Trophoblast cell (in vitro differentiated cells and primary cell): Measurements from ENCODE around the gene HIPK2.

Experiments used
- DNase-seq, 2 donors: peaks; one replicate each; pipeline ENCODE4 v3.0.0-alpha.2; 2016
- H2AFZ ChIP-seq: 2 replicates; pipeline ENCODE4 v1.6.1; 2013; ENCODE audit warnings: low read length, moderate library complexity, mild to moderate bottlenecking; ENCODE audit not compliant: insufficient read depth, poor library complexity
- H2AK5ac ChIP-seq: 2 replicates; pipeline ENCODE4 v1.6.1; 2013; ENCODE audit warnings: mild to moderate bottlenecking, low read length
- H2BK120ac ChIP-seq: 2 replicates; pipeline ENCODE4 v1.6.1; 2013; ENCODE audit warnings: low read length, mild to moderate bottlenecking, moderate library complexity; ENCODE audit not compliant: insufficient read depth, poor library complexity
- H2BK12ac ChIP-seq: 2 replicates; pipeline ENCODE4 v1.6.1; 2013; ENCODE audit warnings: mild to moderate bottlenecking, low read length, moderate library complexity
- H2BK5ac ChIP-seq: 2 replicates; pipeline ENCODE4 v1.6.1; 2013; ENCODE audit warnings: low read length, low read depth, moderate library complexity, mild to moderate bottlenecking; ENCODE audit not compliant: poor library complexity
- H3K14ac ChIP-seq: 2 replicates; pipeline ENCODE4 v1.6.1; 2013; ENCODE audit warnings: mild to moderate bottlenecking, low read length
- H3K18ac ChIP-seq: 2 replicates; pipeline ENCODE4 v1.6.1; 2013; ENCODE audit warnings: mild to moderate bottlenecking, low read length
- H3K23ac ChIP-seq: 2 replicates; pipeline ENCODE4 v1.6.1; 2013; ENCODE audit warnings: low read length
- H3K27ac ChIP-seq: 2 replicates; pipeline ENCODE4 v1.5.1; 2013; ENCODE audit warnings: low read depth, mild to moderate bottlenecking, inconsistent platforms, low read length, moderate library complexity
- H3K27me3 ChIP-seq: 2 replicates; pipeline ENCODE4 v1.6.1; 2013; ENCODE audit warnings: inconsistent platforms, mild to moderate bottlenecking, low read length, moderate library complexity; ENCODE audit not compliant: insufficient read depth
- H3K36me3 ChIP-seq, 2 experiments: 1 replicate in 1 of 2; 2 replicates in 1 of 2; pipeline ENCODE4 v1.6.1; 2013; ENCODE audit warnings: low read length in 2 of 2, mild to moderate bottlenecking in 2 of 2, moderate library complexity in 1 of 2; ENCODE audit not compliant: insufficient read depth in 2 of 2, control insufficient read depth in 1 of 2
- H3K4ac ChIP-seq: 2 replicates; pipeline ENCODE4 v1.6.1; 2013; ENCODE audit warnings: low read depth, mild to moderate bottlenecking, low read length, moderate library complexity
- H3K4me1 ChIP-seq, 2 experiments: 1 replicate in 1 of 2; 2 replicates in 1 of 2; pipeline ENCODE4 v1.6.1; 2013; ENCODE audit warnings: low read length in 2 of 2, mild to moderate bottlenecking in 2 of 2, moderate library complexity in 1 of 2; ENCODE audit not compliant: insufficient read depth in 2 of 2, control insufficient read depth in 1 of 2
- H3K4me2 ChIP-seq: 2 replicates; pipeline ENCODE4 v1.6.1; 2013; ENCODE audit warnings: inconsistent platforms, mild to moderate bottlenecking, low read length, moderate library complexity
- H3K4me3 ChIP-seq: 2 replicates; pipeline ENCODE4 v1.5.1; 2013; ENCODE audit warnings: mild to moderate bottlenecking, low read depth, low read length, inconsistent platforms
- H3K79me1 ChIP-seq: one replicate; pipeline ENCODE4 v1.6.1; 2013; ENCODE audit warnings: low read length
- H3K79me2 ChIP-seq: 2 replicates; pipeline ENCODE4 v1.6.1; 2013; ENCODE audit warnings: low read length, mild to moderate bottlenecking; ENCODE audit not compliant: control insufficient read depth, insufficient read depth, poor library complexity
- H3K9ac ChIP-seq: 2 replicates; pipeline ENCODE4 v1.6.1; 2013; ENCODE audit warnings: mild to moderate bottlenecking, low read length
- H3K9me3 ChIP-seq: 2 replicates; pipeline ENCODE4 v1.6.1; 2013; ENCODE audit warnings: low read depth, mild to moderate bottlenecking, control low read depth, inconsistent platforms, low read length; ENCODE audit not compliant: insufficient read depth
- H4K12ac ChIP-seq: 2 replicates; pipeline ENCODE4 v1.6.1; 2013; ENCODE audit warnings: low read depth, mild to moderate bottlenecking, low read length, moderate library complexity
- H4K8ac ChIP-seq: 2 replicates; pipeline ENCODE4 v1.6.1; 2013; ENCODE audit warnings: low read depth, mild to moderate bottlenecking, low read length, moderate library complexity
- H4K91ac ChIP-seq: one replicate; pipeline ENCODE4 v1.6.1; 2013; ENCODE audit warnings: low read depth, mild to moderate bottlenecking, low read length, moderate library complexity
- WGBS: extraction: QIAGEN DNeasy Blood & Tissue Kit; methylation state at CpG from one replicate; pipeline ENCODE4 v1.1.7; 2013; ENCODE audit warnings: missing lambda C conversion rate; ENCODE audit not compliant: insufficient read length, insufficient coverage; ENCODE audit errors: extremely low coverage; 5-methylcytosine and 5-hydroxymethylcytosine counted together

The HIPK2 gene

DNA sequence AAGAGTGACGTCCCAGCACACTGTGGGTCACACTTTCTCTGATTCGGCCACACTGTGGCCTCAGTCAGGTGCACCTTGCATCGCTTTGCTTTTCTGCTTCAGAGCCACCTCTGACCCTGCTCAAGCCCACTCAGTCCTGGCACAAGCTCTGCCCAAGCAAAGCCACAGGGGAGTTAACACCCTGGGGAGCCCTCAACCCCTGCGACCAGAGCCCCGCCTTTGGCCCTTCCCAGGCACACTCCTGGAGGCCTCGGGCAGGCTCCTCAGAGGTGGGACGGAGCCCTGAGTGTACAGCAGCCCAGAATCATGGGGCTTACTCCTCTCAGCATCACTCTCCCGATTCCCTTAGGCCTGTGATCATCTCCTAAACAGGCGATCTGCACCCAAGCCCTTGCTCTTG, 71.0 kb downstream of the HIPK2 start:
- DNase-seq, result no peak
- no CpG with 5 or more reads among the region's 9 CpGs for WGBS
- no peak overlapping the region for H2BK12ac ChIP-seq

DNA sequence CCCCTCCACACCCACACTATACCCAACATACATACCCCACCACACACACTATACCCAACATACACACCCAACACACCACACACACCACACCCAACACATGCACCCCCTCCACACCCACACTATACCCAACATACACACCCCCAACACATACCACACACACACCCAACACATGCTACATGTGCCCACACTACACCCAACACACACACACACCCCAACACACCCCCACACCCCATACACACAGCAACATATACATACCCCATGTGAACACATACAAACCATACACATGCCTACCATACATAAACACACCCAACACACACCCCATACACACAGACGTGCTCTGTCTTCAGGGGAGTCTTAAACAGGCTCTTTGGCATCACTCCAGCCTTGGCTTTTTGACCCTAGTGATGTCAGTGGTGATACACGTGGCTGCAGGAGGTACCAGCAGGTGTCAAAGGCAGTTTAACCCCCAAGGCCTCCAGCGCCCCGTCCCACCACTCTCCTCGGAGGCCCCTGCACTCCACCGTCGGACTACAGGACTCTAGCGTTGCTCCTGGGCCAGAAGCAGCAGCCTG, 73.4 kb downstream of the HIPK2 start:
- H2AK5ac ChIP-seq, result no peak overlapping the region
- no peak overlapping the region for H2BK5ac ChIP-seq
- H3K9me3 ChIP-seq, result no peaks in the 10 kb centered on the region
- no peak overlapping the region for H3K14ac ChIP-seq
- no peak overlapping the region for H4K8ac ChIP-seq
- no CpG with 5 or more reads among the region's 8 CpGs for WGBS
- H4K12ac ChIP-seq, result no peak overlapping the region
- H3K4ac ChIP-seq, result no peak overlapping the region
- no peak overlapping the region for H2AFZ ChIP-seq
- H2BK120ac ChIP-seq, result no peak overlapping the region
- H3K23ac ChIP-seq, result no peak overlapping the region
- H3K79me1 ChIP-seq, result no peaks in the 10 kb centered on the region
- H3K18ac ChIP-seq, result no peak overlapping the region
- no peak overlapping the region for H3K9ac ChIP-seq
- no peak overlapping the region for H3K4me2 ChIP-seq
- H4K91ac ChIP-seq, result no peak overlapping the region
- no peak overlapping the region for H2BK12ac ChIP-seq
- H3K4me1 ChIP-seq, result no peaks in the 10 kb centered on the region
- H3K79me2 ChIP-seq, result no peaks in the 10 kb centered on the region
- no peak overlapping the region for H3K27ac ChIP-seq
- DNase-seq, result no peak
- no peaks in the 10 kb centered on the region for H3K36me3 ChIP-seq
- H3K4me3 ChIP-seq, result no peak overlapping the region
- no peaks in the 10 kb centered on the region for H3K27me3 ChIP-seq

More for the DNA sequence above, 71.0 kb downstream of the HIPK2 start:
- H3K4me1 ChIP-seq, result no peaks in the 10 kb centered on the region
- no peaks in the 10 kb centered on the region for H3K79me2 ChIP-seq
- no peak overlapping the region for H2AFZ ChIP-seq
- no peaks in the 10 kb centered on the region for H3K36me3 ChIP-seq
- no peak overlapping the region for H3K4me3 ChIP-seq
- H3K4ac ChIP-seq, result no peak overlapping the region
- H3K27me3 ChIP-seq, result no peaks in the 10 kb centered on the region
- H2BK5ac ChIP-seq, result no peak overlapping the region
- H3K9ac ChIP-seq, result no peak overlapping the region
- no peak overlapping the region for H2BK120ac ChIP-seq
- no peak overlapping the region for H4K12ac ChIP-seq
- no peaks in the 10 kb centered on the region for H3K79me1 ChIP-seq
- H4K91ac ChIP-seq, result no peak overlapping the region
- H3K23ac ChIP-seq, result no peak overlapping the region
- no peak overlapping the region for H2AK5ac ChIP-seq
- no peak overlapping the region for H3K27ac ChIP-seq
- no peak overlapping the region for H3K18ac ChIP-seq
- no peak overlapping the region for H3K4me2 ChIP-seq
- no peaks in the 10 kb centered on the region for H3K9me3 ChIP-seq
- no peak overlapping the region for H3K14ac ChIP-seq
- H4K8ac ChIP-seq, result no peak overlapping the region

GRCh38 chr7:139703487-139704307, 74.1 kb downstream of the HIPK2 start:
- H3K27ac ChIP-seq, result no peak overlapping the region
- no peak overlapping the region for H3K4me2 ChIP-seq
- no peak overlapping the region for H4K8ac ChIP-seq
- H3K79me2 ChIP-seq, result no peaks in the 10 kb centered on the region
- WGBS, result 100% methylated on average over 1 of the region's 5 CpGs
- H2AFZ ChIP-seq, result no peak overlapping the region
- H2BK120ac ChIP-seq, result no peak overlapping the region
- no peak overlapping the region for H3K18ac ChIP-seq
- no peak overlapping the region for H2BK5ac ChIP-seq
- no peak overlapping the region for H3K4me3 ChIP-seq
- no peaks in the 10 kb centered on the region for H3K27me3 ChIP-seq
- H3K9ac ChIP-seq, result no peak overlapping the region
- H4K91ac ChIP-seq, result no peak overlapping the region
- H3K23ac ChIP-seq, result no peak overlapping the region
- H2AK5ac ChIP-seq, result no peak overlapping the region
- no peaks in the 10 kb centered on the region for H3K4me1 ChIP-seq
- no peak overlapping the region for H3K4ac ChIP-seq
- no peak overlapping the region for H2BK12ac ChIP-seq
- no peak overlapping the region for H3K14ac ChIP-seq
- no peaks in the 10 kb centered on the region for H3K9me3 ChIP-seq
- H3K36me3 ChIP-seq, result no peaks in the 10 kb centered on the region
- DNase-seq, result no peak
- no peak overlapping the region for H4K12ac ChIP-seq
- H3K79me1 ChIP-seq, result no peaks in the 10 kb centered on the region

GRCh38 chr7:139702811-139703486, 74.8 kb downstream of the HIPK2 start:
- no peak overlapping the region for H2AK5ac ChIP-seq
- H3K27ac ChIP-seq, result no peak overlapping the region
- no peak overlapping the region for H4K91ac ChIP-seq
- no peak overlapping the region for H3K9ac ChIP-seq
- DNase-seq, result no peak
- no peak overlapping the region for H3K4me2 ChIP-seq
- no CpG with 5 or more reads among the region's 10 CpGs for WGBS
- H2BK120ac ChIP-seq, result no peak overlapping the region
- H3K27me3 ChIP-seq, result no peaks in the 10 kb centered on the region
- H2AFZ ChIP-seq, result no peak overlapping the region
- H3K9me3 ChIP-seq, result no peaks in the 10 kb centered on the region
- H3K4me3 ChIP-seq, result no peak overlapping the region
- H3K23ac ChIP-seq, result no peak overlapping the region
- H3K18ac ChIP-seq, result no peak overlapping the region
- no peak overlapping the region for H3K4ac ChIP-seq
- no peaks in the 10 kb centered on the region for H3K79me2 ChIP-seq
- no peak overlapping the region for H2BK5ac ChIP-seq
- H4K8ac ChIP-seq, result no peak overlapping the region
- H3K4me1 ChIP-seq, result no peaks in the 10 kb centered on the region
- H3K79me1 ChIP-seq, result no peaks in the 10 kb centered on the region
- H3K36me3 ChIP-seq, result no peaks in the 10 kb centered on the region
- no peak overlapping the region for H3K14ac ChIP-seq
- no peak overlapping the region for H4K12ac ChIP-seq
- no peak overlapping the region for H2BK12ac ChIP-seq
